HG03097 (cell line): ENCODE results near the gene B4GALNT2.
"Not testable (repeated sequence)": the region's sequence is repeated elsewhere in the genome, so short reads cannot be mapped to it uniquely, and the experiment has no call there.

ENCODE experiments used
- ATAC-seq: cut with Tn5 transposase; IDR thresholded peaks from one replicate; pipeline ENCODE4 v1.9.1; 2021; ENCODE audit not compliant: unreplicated experiment, low FRiP score

B4GALNT2 gene

DNA sequence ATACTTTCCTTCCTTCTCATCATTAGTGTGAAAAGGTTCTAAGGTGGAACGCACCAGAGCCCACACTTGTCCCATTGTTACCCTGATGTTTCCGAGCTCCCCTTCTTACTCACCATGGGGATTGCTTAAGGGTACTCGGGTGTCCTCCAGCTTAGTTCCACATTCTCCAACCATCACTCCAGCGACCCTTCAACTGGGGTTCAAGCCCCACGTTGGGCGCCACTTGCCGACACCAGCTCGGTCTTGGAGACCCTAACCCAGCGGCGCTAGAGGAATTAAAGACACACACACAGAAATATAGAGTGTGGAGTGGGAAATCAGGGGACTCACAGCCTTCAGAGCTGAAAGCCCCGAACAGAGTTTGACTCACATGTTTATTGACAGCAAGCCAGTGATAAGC lies 43.4 kb downstream of the B4GALNT2 start:
- ATAC-seq, result not testable (repeated sequence)

DNA sequence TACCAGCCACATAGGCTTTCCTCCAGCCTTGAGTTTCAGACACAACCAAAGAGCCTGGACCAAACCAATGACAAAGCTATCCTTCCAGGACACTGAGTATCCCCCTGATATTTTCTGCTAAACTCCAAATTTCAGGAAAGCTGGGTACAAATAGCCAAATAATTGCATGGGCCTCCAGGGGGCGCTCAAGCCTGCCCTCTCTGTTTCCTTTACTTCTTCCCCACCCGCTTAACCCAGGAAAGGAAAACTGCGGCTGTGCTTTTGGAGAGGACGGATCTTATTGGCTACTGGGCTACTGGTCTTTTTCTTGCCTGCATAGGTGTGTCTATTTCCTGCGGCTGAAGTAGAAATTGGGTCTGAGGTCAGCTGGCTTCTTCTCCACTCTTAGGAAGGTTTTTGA lies 47.7 kb downstream of the B4GALNT2 start:
- no peak for ATAC-seq

DNA sequence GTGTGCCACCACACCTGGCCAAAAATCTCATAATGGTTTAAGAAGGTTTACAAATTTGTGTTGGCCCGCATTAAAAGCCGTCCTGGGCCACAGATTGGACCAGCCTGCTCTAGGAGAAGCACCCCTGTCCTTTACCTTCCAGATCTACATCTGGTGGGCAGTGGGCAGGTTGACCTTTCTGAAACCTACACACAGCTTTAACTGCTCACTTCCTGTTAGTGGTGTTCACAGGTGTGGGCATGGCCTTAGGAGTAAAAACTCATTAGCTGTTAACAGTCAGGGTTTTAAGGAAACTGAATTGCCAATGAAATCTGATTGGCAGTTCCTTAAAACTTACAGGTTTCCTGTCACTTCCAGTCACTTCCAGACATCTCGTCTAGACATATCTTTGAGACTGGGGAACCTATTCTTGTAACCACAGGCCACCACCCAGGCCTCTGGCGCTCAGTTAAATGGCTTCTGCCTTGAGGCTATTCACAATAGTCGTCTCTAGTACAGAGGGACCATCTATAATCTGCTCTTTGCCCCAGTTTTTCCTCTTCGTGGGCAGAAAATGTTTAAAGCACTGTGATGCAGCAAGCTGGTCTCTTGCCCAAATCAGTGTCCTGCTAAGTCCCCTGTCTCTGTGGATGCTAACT lies 48.5 kb downstream of the B4GALNT2 start:
- ATAC-seq, result no peak

DNA sequence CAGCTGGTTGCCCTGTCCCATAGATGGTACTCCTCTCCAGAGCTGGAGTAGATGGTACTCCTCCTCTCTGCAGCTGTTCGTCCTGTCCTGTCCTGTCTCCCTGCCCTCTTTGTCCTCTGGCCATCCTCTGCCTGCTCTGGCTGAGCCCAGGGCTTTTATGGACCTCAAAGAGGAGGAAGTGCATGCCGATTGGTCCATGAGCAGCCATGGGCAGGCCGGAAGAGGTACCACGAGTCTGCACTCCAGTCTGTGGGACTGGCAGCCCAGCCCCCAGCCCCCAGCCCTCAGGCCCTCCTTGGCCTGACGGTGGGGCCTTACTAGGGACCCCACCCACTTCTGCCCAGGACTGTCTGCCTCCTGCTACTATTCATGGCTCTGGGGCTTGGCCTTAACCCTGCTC lies 50.8 kb downstream of the B4GALNT2 start:
- ATAC-seq, result no peak

DNA sequence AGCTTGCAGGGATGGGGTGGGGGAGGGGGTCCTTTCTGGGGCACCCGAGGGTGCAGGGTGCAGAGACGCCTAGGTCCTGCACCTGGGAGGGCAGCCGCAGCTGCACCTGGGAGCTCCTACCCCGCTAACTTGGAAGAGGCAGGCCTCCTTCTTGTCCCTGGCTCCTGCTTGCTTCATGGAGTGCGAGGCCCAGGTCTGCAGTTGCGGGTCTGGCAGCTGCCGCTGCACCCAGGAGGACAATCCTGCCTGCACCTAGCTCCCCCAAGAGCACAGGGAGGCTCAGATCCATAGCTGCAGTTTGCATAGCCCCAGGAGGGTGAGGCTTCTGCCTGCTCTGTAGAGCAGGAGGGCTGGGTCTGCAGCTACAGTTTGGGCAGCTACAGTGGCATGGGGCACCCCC lies 51.2 kb downstream of the B4GALNT2 start:
- ATAC-seq, result no peak

DNA sequence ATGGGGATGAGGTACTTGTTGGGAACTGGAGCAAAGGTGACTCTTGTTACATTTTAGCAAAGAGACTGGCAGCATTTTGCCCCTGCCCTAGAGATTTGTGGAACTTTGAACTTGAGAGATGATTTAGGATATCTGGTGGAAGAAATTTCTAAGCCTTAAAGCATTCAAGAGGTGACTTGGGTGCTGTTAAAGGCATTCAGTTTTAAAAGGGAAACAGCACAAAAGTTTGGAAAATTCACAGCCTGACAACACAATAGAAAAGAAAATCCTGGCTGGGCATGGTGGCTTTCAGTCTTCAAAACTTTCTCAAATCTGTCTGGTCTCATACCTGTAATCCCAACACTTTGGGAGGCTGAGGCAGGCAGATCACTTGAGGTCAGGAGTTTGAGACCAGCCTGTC lies 52.0 kb downstream of the B4GALNT2 start:
- not testable (repeated sequence) for ATAC-seq

DNA sequence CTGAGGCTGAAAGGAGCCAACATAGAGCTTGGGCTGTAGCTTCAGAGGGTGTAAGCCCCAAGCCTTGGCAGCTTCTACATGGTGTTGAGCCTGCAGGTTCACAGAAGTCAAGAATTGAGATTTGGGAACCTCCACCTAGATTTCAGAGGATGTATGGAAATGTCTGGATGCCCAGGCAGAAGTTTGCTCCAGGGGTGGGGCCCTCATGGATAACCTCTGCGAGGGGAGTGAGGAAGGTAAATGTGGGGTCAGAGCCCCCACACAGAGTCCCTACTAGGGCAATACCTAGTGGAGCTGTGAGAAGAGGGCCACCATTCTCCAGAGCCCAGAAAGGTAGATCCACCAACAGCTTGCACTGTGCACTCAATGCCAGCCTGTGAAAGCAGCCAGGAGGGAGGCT lies 52.8 kb downstream of the B4GALNT2 start:
- not testable (repeated sequence) for ATAC-seq

DNA sequence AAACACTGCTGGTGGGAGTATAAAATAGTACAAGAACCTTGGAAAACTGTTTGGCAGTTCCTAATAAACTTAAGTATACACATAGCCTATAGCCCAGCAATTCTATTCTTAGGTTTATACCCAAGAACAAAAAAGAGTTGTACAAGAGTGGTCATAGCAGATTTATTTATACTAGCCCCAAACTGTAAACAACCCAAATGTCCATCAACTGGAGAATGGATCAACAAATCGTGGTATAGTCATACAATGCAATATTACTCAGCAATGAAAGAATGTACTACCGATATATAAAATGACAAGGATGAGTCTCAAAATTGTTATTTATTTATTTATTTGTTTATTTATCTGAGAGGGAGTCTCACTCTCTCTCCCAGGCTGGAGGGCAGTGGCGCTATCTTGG lies 54.7 kb downstream of the B4GALNT2 start:
- ATAC-seq, result no peak

DNA sequence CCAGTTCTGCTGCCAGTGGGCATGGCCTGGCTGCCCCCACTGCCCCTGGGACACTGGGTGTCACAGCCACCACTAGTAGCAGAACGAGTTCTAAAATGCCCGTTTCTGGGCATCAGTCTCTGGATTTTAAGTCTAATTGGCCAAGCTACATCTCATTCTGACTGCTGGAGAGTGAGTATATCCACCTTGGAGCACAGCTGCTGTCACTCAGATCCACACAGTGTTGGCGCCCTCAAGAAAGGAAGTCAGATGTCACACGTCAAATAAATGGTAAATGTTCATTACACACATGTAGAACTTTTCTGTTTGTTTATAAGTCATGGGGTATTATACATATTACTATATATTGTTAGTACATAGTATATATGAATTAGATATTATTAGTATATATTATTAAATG lies 58.4 kb downstream of the B4GALNT2 start:
- no peak for ATAC-seq

DNA sequence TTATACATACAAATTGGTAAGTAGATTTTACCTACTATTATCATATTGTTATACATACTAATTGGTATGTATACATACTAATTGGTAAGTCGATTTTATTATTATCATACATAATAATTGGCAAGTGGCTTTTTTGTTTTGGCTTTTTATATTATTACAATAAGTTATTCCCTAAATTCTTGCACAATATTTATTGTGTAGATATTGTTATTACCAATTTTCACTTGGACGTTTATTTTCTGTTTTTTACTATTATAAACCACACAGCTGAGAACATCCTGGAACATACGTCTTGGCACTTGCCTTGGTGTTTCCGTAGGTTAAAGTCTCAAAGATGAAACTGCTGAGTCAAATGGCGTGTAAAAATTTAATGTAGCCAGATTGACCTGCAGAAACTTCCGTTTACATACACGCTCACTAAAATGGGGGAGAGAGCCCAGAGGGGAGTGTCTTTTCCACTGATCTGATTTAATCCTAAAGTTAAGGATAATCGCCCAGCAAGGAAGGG lies 58.9 kb downstream of the B4GALNT2 start:
- ATAC-seq, result peak; percentile 4

DNA sequence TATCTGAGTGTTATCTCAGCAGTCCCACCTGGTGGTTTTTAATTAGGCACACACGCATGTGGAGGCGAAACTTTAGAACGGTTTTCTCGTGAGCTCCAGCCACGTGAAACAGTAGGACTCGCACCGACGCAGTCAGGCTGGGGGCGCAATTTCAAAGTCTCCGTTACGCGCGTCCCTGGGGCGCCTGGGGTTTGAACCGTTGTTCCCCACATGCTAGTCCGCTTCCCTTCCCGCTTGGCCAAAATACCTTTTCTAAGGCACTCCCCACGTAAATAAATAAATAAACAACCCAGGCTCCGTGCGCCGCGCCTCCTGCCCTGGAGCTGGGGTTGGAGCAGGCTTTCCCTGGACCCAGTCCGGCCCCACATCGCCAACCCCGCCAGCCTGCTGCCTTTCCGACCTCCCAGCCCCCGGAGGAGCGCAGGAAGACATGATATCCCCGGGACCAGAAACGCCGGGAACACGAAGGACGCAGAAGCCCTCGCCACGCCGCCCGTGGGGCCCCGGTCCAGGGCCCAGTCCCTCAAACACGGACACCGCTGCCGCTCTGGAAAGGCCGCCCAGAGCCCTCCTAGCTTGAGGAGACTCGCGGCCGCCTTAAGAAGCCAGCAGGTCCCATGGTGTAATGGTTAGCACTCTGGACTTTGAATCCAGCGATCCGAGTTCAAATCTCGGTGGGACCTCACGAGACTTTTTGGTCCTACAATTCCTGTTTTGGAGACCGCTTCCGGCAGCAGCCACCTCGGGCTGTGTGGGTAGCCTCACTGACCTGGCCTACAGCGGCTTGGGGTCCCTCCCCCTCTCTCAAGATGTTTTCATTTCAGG lies 59.6 kb downstream of the B4GALNT2 start:
- ATAC-seq, result peak; percentile 46

DNA sequence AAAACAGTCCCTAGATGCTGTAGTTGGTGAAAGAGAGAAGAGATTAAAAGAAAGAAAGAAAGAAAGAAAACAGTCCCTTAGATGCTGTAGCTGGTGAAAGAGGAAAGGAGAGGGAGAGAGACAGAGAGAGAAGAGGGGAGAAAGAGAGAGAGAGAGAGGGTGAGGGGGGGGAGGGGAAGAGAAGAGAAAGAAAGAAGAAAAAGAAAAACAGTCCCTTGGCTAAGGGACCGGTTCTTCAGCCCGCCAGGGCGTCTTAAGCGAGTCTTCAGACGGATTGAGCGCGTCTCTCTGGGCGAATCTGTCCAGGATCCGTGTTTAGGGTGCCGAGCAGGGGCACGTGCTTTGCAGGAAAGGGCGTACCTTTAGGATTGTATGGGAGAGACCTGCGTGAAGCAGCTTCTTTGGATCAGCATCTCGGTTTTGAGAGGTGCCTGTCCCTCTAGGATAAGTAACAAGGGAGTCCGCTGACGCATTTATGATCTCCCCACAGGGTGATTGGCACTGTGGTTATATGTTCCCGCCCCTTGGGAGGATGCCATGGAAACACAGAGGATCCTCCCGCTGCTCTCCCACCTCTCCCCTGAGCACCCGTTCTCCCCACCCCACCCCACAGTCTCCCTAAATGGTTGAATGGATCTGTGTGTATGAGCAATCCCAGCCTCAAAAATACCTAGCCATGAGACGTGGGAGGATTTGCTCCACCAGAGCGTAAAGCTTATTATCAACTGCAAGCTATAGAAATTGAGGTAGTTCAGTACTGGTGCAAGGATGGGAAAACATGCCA lies 61.1 kb downstream of the B4GALNT2 start:
- no peak for ATAC-seq

DNA sequence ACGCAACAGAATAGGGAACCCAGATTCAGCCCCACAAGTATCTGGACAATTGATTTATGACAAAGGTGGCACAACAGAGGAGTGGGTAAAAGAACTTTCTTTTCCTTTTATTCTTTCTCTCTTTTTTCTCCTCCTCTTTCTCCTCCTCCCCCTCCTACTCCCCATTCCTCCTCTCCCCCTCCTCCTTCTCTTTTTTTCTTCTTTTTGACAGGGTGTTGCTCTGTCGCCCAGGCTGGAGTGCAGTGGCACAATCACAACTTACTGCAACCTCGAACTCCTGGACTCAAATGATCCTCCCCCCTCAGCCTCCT lies 61.7 kb downstream of the B4GALNT2 start:
- ATAC-seq, result no peak

DNA sequence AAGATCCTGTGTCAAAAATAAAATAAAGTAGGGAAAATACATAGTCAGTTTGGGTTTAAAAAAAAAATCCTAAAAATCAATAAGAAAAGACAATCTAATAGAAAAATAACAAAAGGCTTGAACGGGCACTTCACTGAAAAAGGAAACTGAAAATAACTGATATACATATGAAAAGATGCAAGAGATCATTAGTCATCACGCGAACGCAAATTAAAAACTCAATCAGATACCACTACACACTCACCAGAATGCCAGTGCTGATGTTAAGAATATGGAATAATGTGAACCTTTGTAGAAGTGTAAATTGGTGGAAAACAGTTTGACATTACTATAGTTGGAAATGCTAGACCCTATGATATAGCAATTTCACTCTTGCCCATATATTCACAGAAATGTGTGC lies 63.2 kb downstream of the B4GALNT2 start:
- ATAC-seq, result no peak

DNA sequence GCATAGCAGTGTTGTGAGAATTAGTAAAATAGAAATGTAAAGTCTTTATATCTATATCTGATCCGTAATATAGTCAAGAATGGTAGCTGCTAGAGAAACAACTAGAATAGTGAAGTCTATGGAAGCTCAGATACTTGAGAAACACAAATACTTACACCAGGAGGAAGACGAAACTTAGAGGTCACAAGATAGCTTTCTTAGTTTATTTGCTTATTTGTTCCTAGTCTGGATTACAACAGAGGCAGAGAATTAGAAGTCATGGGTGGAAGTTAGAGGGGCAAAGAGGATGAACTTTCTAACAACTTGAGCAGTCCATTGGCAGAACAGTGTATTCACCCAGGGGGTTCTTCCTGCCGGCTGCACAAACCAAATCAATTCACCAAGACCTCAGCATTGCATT lies 64.0 kb downstream of the B4GALNT2 start:
- no peak for ATAC-seq

DNA sequence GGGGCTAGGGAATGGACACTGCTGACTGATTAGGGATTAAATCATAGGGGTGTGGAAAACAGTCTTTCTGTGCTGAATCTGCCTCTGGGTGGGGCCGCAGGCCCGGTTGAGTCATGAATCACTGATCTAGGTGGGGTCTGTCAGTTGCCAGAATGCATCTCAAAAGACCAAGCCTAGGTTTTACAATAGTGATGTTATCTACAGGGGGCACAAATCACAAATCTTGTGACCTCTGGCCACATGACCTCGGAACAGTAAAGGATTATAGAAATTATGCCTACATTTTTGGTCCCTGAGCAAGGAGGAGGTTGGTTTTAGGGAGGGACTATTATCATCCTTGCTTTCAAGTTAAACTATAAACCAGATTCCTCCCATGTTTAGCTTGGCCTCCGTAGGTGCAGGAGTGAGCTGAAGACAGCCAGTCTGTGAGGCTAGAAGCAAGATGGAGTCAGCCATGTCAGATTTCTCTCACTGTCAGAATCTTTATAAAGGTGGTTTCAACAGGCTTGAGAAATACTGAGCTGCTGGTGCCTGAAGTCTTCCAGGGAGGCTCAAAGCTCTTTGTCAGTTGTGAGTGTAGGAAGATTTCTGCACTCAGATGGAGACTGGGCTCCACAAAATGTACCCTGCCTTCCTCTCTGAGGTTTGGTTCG lies 64.9 kb downstream of the B4GALNT2 start:
- ATAC-seq, result no peak

DNA sequence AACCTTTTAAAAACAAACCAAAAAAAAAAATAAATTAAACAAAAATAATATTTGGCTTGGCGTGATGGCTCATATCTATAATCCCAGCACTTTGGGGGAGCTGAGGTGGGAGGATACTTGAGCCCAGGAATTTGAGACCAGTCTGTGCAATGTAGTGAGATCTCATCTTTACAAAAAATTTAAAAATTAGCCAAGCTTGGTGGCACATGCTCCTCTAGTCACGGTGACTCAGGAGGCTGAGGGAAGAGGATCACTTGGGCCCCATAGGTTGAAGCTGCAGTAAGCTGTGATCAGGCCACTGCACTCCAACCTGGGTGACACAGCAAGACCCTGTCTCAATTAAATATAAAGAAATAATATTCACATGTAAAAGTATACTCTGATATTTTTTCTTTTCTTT lies 65.6 kb downstream of the B4GALNT2 start:
- no peak for ATAC-seq

DNA sequence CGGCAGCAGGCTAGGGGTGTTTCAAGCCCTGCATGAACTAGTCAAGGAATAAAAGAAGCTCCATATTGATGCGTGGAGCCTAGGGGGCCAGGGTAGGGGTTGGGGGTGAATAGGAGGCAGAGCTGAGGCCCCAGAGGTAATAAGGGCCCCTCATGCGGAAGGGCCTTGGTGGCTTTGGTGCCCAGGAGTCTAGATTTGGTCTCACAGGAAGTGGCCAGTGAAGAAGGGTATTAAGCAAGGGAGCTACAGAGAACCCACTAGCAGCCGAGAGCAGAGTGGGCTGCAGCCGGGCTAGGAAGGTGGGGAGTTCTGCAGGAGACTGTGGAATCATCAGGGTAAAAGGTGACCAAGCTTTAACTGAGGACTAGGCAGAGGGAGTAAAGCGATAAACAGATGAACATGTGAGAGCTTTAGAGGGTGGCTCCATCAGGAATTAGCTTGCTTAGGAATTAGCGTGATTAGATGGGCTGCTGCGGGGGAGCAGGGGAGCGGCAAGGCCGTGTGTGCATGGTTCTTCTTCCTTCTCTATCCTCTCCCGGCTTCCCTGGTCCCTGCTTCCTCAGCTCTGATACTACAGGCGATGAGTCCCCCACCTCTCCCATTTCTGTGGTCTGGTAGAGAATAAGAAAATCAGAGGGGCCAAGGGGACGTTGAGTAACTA lies 68.0 kb downstream of the B4GALNT2 start:
- ATAC-seq, result no peak

DNA sequence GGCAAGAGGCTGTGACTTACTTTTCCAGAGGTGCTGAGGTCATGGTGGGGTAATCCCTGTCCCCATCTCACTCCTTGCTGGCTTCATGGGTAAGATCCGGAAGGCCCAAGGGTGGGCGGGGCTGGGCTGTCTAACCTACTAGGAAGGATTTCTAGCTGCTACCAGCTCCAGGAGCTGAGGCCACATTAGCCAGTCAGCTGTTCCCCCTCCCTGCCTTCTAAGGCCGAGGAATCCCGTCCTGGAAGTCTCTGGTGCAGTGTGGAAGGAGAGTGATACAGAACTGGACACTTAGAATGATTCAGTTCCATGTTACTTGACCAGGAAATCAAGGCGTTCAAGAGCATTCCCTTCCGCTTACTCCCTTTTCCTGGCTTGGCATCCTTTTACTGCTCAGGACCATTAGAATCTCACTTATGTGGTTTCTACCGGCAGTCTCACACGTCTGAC lies 68.9 kb downstream of the B4GALNT2 start:
- ATAC-seq, result no peak

DNA sequence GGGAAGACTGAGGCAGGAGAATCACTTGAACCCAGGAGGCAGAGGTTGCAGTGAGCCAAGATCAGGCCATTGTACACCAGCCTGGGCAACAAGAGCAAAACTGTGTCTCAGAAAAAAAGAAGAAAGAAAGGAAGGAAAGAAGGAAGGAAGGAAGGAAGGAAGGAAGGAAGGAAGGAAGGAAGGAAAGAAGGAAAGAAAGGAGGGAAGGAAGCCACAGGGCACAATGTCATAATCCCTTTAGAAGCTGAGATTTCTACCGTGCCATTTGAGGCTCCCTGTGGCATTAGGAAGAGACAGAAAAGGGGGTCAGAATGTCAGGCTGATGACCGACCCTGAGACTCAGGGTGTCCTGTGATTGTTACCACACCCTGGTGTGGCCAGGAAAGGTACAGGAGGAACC lies 71.2 kb downstream of the B4GALNT2 start:
- ATAC-seq, result no peak
